ENCODE measurements around the gene U2AF1L4.

U2AF1L4 gene

GRCh38 chr19:35722897-35723296 lies 22.3 kb downstream of the U2AF1L4 start:
- no peak for DNase-seq (ENCODE audit: low read depth)
- TF ChIP-seq, protein P1, sequence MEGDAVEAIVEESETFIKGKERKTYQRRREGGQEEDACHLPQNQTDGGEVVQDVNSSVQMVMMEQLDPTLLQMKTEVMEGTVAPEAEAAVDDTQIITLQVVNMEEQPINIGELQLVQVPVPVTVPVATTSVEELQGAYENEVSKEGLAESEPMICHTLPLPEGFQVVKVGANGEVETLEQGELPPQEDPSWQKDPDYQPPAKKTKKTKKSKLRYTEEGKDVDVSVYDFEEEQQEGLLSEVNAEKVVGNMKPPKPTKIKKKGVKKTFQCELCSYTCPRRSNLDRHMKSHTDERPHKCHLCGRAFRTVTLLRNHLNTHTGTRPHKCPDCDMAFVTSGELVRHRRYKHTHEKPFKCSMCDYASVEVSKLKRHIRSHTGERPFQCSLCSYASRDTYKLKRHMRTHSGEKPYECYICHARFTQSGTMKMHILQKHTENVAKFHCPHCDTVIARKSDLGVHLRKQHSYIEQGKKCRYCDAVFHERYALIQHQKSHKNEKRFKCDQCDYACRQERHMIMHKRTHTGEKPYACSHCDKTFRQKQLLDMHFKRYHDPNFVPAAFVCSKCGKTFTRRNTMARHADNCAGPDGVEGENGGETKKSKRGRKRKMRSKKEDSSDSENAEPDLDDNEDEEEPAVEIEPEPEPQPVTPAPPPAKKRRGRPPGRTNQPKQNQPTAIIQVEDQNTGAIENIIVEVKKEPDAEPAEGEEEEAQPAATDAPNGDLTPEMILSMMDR (conservative IDR thresholded peaks at IDR 0.05; ENCODE audit: control insufficient read depth, insufficient read depth, low read depth, low read length): no peak
- H3K4me3 ChIP-seq (ENCODE audit: control insufficient read depth, low read depth, low read length): no peak overlapping the region

DNA sequence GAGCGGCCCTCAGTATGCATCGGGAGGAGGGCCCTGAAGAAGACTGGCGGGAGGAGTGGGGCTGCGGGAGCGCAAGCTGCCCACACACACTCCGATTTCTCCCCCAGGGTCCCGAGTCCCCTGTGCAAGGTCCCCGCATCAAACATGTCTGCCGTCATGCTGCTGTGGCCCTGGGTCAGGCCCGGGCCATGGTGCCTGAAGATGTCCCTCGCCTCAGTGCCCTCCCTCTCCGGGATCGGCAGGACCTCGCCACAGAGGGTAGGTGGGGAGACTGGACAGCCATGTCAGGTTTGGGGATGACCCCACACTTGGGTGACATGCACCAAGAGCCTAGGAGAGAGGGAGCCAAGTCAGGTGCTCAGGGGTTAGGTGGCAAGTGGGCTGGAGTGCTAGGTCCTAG lies 22.8 kb downstream of the U2AF1L4 start:
- no peak for DNase-seq (ENCODE audit: low read depth)
- TF ChIP-seq, protein P1 (conservative IDR thresholded peaks at IDR 0.05; ENCODE audit: control insufficient read depth, insufficient read depth, low read depth, low read length): no peak

GRCh38 chr19:35721374-35721773 lies 23.8 kb downstream of the U2AF1L4 start:
- TF ChIP-seq, protein P1 (conservative IDR thresholded peaks at IDR 0.05; ENCODE audit: control insufficient read depth, insufficient read depth, low read depth, low read length): no peak
- no peak for DNase-seq (ENCODE audit: low read depth)
- H3K4me3 ChIP-seq (ENCODE audit: control insufficient read depth, low read depth, low read length): no peak overlapping the region

More for the DNA sequence above, 22.8 kb downstream of the U2AF1L4 start:
- H3K4me3 ChIP-seq (ENCODE audit: control insufficient read depth, low read depth, low read length): no peak overlapping the region

GRCh38 chr19:35720648-35721047 lies 24.6 kb downstream of the U2AF1L4 start:
- TF ChIP-seq, protein P1 (conservative IDR thresholded peaks at IDR 0.05; ENCODE audit: control insufficient read depth, insufficient read depth, low read depth, low read length): no peak
- no peak overlapping the region for H3K4me3 ChIP-seq (ENCODE audit: control insufficient read depth, low read depth, low read length)
- DNase-seq (ENCODE audit: low read depth): no peak

DNA sequence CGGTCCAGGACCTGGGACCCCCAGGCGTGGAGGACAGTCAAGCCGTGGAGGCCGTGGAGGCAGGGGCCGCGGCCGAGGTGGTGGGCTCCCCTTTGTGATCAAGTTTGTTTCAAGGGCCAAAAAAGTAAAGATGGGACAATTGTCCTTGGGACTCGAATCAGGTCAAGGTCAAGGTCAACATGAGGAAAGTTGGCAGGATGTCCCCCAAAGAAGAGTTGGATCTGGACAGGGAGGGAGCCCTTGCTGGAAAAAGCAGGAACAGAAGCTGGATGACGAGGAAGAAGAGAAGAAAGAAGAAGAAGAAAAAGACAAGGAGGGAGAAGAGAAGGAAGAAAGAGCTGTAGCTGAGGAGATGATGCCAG lies 25.1 kb downstream of the U2AF1L4 start:
- no peak overlapping the region for H3K4me3 ChIP-seq (ENCODE audit: control insufficient read depth, low read depth, low read length)
- DNase-seq (ENCODE audit: low read depth): no peak
- TF ChIP-seq, protein P1 (conservative IDR thresholded peaks at IDR 0.05; ENCODE audit: control insufficient read depth, insufficient read depth, low read depth, low read length): no peak

DNA sequence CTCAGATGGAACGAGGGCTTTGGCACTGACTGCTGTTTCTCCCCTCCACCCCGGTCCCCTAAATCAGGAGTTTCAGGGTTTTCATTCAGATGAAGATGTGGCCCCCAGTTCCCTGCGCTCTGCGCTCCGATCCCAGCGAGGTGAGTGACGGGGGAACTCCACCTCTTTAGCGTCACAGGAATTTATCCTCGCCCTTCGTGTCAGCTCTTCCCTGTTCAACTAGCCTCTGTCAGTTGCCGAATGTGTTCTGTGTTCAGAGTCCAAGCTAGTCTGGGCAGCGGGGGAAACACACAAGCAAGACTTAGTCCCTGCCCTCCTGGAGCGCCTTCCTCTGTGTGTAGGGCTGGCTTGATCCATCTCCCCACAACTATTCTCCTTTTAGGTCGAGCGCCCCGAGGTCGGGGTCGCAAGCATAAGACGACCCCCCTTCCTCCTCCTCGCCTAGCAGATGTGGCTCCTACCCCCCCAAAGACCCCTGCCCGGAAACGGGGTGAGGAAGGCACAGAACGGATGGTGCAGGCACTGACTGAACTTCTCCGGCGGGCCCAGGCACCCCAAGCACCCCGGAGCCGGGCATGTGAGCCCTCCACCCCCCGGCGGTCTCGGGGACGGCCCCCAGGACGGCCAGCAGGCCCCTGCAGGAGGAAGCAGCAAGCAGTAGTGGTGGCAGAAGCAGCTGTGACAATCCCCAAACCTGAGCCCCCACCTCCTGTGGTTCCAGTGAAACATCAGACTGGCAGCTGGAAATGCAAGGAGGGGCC lies 25.6 kb downstream of the U2AF1L4 start:
- DNase-seq (ENCODE audit: low read depth): no peak
- H3K4me3 ChIP-seq (ENCODE audit: control insufficient read depth, low read depth, low read length): peak overlapping the region; percentile 82
- TF ChIP-seq, protein P1 (conservative IDR thresholded peaks at IDR 0.05; ENCODE audit: control insufficient read depth, insufficient read depth, low read depth, low read length): no peak
